GM18498 (cell line): ENCODE measurements around the gene UBL4A.
A peak's percentile ranks its signal among the peaks of the same experiment; 100 is the strongest.

ENCODE experiments used
- ATAC-seq: cut with Tn5 transposase; IDR thresholded peaks from one replicate; pipeline ENCODE4 v1.9.1; 2021; ENCODE audit warnings: mild to moderate bottlenecking, moderate library complexity; ENCODE audit not compliant: unreplicated experiment

The UBL4A gene

GRCh38 chrX:154466036-154466435, 20.4 kb downstream of the UBL4A start:
- ATAC-seq: no peak

GRCh38 chrX:154465601-154466000, 20.8 kb downstream of the UBL4A start:
- ATAC-seq: no peak

DNA sequence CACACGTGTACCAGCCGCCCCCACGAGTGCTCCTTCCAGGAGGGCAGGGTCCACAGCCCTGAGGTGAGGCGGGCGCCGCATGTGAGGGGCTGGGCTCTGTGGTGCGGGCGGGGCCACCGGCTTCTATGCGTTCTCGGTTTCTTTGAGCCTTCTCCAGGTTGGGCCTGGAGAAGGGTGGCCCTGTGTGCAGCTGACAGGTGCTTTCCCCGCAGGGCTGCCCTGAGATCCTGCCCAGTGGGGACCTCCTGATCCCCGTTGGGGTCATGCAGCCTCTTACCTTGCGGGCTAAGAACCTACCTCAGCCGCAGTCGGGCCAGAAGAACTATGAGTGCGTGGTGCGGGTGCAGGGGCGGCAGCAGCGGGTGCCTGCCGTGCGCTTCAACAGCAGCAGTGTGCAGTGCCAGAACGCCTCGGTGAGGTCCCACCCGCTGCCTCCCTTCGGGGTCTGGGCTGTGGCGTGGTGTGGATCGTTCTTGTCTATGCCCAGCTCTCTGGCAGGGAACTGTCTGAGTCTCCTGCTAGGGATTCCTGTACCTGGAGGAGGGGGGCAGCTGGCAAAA, 21.5 kb downstream of the UBL4A start:
- no peak for ATAC-seq

DNA sequence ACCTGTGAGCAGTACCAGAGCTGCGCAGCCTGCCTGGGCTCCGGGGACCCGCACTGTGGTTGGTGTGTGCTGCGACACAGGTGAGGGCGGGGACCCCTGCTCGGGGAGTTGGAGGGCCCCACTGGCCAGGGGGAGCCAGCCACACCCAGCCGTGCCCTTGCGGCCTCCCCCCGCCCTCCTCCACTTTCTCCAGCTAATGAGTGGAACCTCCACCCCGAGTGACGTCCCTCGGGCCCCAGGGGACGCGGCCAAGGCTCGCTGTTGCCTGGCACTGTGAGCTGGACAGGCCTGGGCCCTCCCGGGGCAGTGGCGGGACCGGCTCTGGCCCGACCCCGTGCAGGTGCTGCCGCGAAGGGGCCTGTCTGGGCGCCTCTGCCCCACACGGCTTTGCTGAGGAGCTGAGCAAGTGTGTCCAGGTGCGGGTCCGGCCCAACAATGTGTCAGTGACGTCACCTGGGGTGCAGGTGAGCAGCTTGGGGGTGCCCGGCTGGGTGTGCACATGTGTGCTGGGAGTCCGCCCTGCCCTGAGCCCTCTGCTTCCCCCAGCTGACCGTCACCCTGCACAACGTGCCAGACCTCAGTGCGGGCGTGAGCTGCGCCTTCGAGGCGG, 22.7 kb downstream of the UBL4A start:
- ATAC-seq: no peak

DNA sequence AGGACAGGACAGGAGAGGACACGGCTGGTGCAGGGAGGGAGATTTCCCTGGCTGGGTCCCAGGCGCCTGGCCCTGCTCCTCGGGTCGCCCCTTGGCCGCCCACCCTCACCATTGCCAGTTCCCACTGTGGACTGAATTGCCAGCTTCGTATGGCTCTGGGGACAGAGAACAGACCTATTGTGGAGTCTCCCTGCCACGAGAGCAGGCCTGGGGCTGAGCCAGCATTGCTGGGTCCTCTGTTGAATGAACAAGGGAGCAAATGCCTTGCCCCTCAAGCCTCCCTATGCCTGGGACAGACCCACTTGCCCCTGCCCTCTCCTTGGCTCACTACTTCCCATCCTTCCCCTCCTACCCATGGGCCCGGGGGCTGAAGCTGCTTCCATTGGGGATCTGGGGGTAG, 24.0 kb downstream of the UBL4A start:
- no peak for ATAC-seq

- no peak for ATAC-seq
Observed at GRCh38 chrX:154460326-154460725, 26.1 kb downstream of the UBL4A start.

GRCh38 chrX:154459832-154460231, 26.6 kb downstream of the UBL4A start:
- ATAC-seq: no peak

- no peak for ATAC-seq
Observed at GRCh38 chrX:154458954-154459778, 27.2 kb downstream of the UBL4A start.

- peak; percentile 73 for ATAC-seq
Observed at GRCh38 chrX:154458116-154458953, 28.1 kb downstream of the UBL4A start, which contains the start of gene PLXNA3. TSS of gene PLXNA3 (plus strand) at chrX:154458281. CDS start at chrX:154460184, 1,903 bp downstream.

- peak; percentile 70 for ATAC-seq
Observed at GRCh38 chrX:154457491-154458115, 28.8 kb downstream of the UBL4A start.

GRCh38 chrX:154452823-154453222, 33.6 kb downstream of the UBL4A start:
- no peak for ATAC-seq

- ATAC-seq: no peak
Observed at GRCh38 chrX:154450312-154450711, 36.1 kb downstream of the UBL4A start.

DNA sequence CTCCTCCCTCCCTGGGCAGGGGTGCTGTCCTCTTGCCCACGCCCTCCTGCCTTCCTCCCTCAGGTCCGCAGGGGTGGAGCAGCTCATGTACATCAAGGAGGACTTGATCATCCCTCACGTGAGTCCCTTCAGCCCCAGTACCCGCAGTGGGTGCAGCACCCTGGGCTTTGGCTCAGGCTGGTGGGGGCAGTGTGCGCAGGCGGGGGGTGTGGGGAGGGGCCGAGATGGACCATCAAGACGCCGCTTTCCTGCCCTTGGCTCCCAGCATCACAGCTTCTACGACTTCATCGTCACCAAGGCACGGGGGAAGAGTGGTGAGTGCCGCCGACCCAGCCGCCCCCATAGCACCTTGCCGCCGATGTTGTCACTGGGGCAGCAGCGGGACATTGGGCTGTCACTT, 36.8 kb downstream of the UBL4A start:
- no peak for ATAC-seq

DNA sequence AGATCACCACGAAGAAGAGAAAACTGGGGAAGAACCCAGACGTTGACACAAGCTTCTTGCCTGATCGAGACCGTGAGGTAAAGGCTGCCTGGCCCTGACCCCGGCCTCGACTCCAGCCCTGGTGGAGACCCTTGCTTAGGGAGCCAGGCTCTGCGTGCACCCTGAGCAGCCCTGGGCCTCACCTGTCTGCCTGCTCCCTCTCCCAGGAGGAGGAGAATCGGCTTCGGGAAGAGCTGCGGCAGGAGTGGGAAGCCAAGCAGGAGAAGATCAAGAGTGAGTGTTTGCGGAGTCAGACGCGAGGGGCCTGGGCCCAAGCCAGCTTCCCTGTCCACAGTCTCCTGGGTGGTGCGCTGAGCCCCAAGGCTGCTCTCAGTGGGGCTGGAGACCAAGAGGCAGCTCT, 37.9 kb downstream of the UBL4A start:
- ATAC-seq: no peak

GRCh38 chrX:154446430-154446829, 40.0 kb downstream of the UBL4A start:
- ATAC-seq: no peak

GRCh38 chrX:154445776-154446175, 40.6 kb downstream of the UBL4A start:
- ATAC-seq: no peak

- ATAC-seq: no peak
Observed at GRCh38 chrX:154444755-154445246, 41.6 kb downstream of the UBL4A start.

- ATAC-seq: peak; percentile 83
Observed at GRCh38 chrX:154443992-154444754, 42.2 kb downstream of the UBL4A start, which contains the start of gene FAM50A. TSS of gene FAM50A (plus strand) at chrX:154444141. CDS start at chrX:154444236, 95 bp downstream.

- ATAC-seq: no peak
Observed at GRCh38 chrX:154443479-154443910, 42.9 kb downstream of the UBL4A start.
